ENCODE measurements around the gene CC2D1A.

GRCh38 chr19:13937479-13938300, 31.7 kb downstream of the CC2D1A start:
- TF ChIP-seq POLR2A (IDR thresholded peaks at IDR 0.05) (no peak), POLR2AphosphoS5 (IDR thresholded peaks at IDR 0.05) (no peak)
- TF ChIP-seq, protein P1, sequence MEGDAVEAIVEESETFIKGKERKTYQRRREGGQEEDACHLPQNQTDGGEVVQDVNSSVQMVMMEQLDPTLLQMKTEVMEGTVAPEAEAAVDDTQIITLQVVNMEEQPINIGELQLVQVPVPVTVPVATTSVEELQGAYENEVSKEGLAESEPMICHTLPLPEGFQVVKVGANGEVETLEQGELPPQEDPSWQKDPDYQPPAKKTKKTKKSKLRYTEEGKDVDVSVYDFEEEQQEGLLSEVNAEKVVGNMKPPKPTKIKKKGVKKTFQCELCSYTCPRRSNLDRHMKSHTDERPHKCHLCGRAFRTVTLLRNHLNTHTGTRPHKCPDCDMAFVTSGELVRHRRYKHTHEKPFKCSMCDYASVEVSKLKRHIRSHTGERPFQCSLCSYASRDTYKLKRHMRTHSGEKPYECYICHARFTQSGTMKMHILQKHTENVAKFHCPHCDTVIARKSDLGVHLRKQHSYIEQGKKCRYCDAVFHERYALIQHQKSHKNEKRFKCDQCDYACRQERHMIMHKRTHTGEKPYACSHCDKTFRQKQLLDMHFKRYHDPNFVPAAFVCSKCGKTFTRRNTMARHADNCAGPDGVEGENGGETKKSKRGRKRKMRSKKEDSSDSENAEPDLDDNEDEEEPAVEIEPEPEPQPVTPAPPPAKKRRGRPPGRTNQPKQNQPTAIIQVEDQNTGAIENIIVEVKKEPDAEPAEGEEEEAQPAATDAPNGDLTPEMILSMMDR (IDR thresholded peaks at IDR 0.05), result no peak
